Measurements from ENCODE around the gene DAP.
"Not testable (repeated sequence)": the region's sequence is repeated elsewhere in the genome, so short reads cannot be mapped to it uniquely, and the experiment has no call there.

DAP gene

DNA sequence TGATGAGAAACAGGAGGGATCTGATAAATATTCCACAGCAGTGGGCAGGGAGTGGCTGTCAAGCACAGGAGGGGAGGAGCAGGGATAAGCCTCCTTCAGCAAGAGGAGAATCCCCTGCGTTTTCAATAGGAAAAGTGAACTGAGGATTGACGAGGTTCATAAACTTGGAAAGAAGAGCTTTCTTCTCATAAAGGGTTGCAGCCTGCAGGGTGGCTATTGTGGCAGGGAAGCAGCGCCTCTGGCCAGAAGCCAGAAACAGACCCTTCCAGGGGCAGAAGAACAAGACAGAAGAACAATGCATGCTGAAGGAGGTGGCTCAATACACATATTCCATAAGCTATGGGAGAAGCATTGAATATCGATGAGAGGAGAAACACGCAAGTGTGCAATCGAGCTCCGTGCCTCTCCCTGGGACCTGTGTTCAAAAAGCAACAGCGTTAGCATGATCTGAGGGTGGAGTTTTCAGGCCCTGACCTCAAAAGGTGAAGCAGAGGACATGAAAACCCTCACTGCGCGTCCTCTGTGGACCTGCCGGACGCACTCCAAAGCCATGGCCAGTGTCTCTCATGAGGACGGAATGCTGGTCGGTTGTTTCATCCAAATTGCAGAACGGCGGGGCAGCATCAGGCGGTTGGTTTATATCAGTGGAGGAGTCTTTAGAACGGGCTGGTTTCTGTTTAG lies 129.6 kb downstream of the DAP start:
- no peak for DNase-seq (ENCODE audit: low spot score)

DNA sequence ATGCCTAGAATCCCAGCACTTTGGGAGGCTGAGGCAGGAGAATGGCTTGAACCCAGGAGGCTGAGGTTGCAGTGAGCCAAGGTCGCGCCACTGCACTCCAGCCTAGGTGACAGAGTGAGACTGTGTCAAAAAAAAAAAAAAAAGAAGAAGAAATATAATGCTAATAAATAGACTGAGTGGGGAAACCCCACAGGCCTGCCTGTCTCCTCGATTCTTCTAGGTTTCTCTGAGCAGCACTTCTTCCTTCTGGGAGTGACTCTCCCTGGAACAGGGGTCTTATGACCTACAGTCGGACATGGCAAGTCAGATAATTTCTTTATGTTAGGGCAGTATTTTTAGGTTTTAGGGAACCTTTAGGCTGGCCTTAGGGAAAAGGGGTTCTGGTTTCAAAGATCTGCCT lies 130.3 kb downstream of the DAP start:
- DNase-seq (ENCODE audit: low spot score), result not testable (repeated sequence)

DNA sequence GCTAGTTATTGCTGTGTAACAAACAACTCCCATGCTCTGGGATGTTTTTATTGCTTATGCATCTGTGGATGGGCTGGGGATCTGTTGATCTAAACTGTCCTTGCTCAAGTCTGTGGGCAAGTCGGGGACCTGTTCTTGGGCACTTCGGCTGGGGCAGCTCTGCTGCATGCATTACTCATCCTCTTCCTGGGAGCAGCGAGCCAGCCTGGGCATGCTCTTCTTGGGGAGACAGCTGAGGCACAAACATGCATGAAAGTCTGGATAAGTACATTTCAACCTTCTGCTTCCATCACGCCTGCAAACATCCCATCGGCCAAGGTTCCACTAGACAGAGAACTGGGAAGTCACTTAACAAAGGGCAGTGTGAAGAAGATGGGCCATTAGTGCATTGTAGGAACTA lies 130.9 kb downstream of the DAP start:
- DNase-seq (ENCODE audit: low spot score), result no peak

GRCh38 chr5:10629682-10630081 lies 131.4 kb downstream of the DAP start:
- no peak for DNase-seq (ENCODE audit: low spot score)

Data from SW480 (cell line).